ENCODE data around the gene ZDHHC4. TPM values are rescaled to one million over a fixed set of nuclear protein-coding genes. Genes with fewer than 3 reads are reported as not detected.

The ZDHHC4 gene
- total and polyA plus RNA-seq, 4 donors = 44.1 to 79.6 (median 51.8) TPM

GRCh38 chr7:6621195-6622133 is 44.2 kb downstream of the ZDHHC4 start:
- DNase-seq (no peak), ATAC-seq (ENCODE audit: insufficient read depth, low FRiP score) (no peak)
- H3K4me3 ChIP-seq = no peak overlapping the region
- no peaks in the 10 kb centered on the region for H3K27me3 ChIP-seq (ENCODE audit: control insufficient read depth in 3 of 3, insufficient read depth in 3 of 3, low read length in 2 of 3)
- H3K36me3 ChIP-seq (ENCODE audit: control insufficient read depth in 4 of 4, insufficient read depth in 4 of 4, low read length in 4 of 4) = peaks cover 0 to 25% (median 13%) of the 10 kb centered on the region in 4 donors
- TF ChIP-seq CTCF (IDR thresholded peaks at IDR 0.05; ENCODE audit: control extremely low read depth, extremely low read depth) = no peak
- no peak overlapping the region for H3K27ac ChIP-seq (ENCODE audit: low read depth in 1 of 2, low read length in 1 of 2)
- H3K9me3 ChIP-seq (ENCODE audit: control insufficient read depth in 4 of 4, insufficient read depth in 3 of 4, low read length in 3 of 4) = peaks cover 0 to 3% (median 0%) of the 10 kb centered on the region in 4 donors
- peaks cover 0 to 4% (median 0%) of the 10 kb centered on the region in 5 donors for H3K4me1 ChIP-seq (ENCODE audit: control insufficient read depth in 5 of 5, insufficient read depth in 5 of 5, low read length in 5 of 5)
- 79 to 86% methylated on average over 20 of the region's 20 CpGs for WGBS, 2 donors
- no peak overlapping the region for H3K9ac ChIP-seq (ENCODE audit: insufficient read depth in 1 of 2, low read length in 2 of 2)

GRCh38 chr7:6622134-6622710 is 45.0 kb downstream of the ZDHHC4 start:
- Histone ChIP-seq H3K36me3 (ENCODE audit: control insufficient read depth in 4 of 4, insufficient read depth in 4 of 4, low read length in 4 of 4) (peaks cover 0 to 25% (median 13%) of the 10 kb centered on the region in 4 donors), H3K27ac (ENCODE audit: low read depth in 1 of 2, low read length in 1 of 2) (no peak overlapping the region), H3K27me3 (ENCODE audit: control insufficient read depth in 3 of 3, insufficient read depth in 3 of 3, low read length in 2 of 3) (no peaks in the 10 kb centered on the region), H3K4me1 (ENCODE audit: control insufficient read depth in 5 of 5, insufficient read depth in 5 of 5, low read length in 5 of 5) (no peaks in the 10 kb centered on the region), H3K9ac (ENCODE audit: insufficient read depth in 1 of 2, low read length in 2 of 2) (no peak overlapping the region), H3K4me3 (no peak overlapping the region), H3K9me3 (ENCODE audit: control insufficient read depth in 4 of 4, insufficient read depth in 3 of 4, low read length in 3 of 4) (peaks cover 0 to 3% (median 0%) of the 10 kb centered on the region in 4 donors)
- 97 to 98% methylated on average over 66 to 67 of the region's 67 CpGs for WGBS, 2 donors
- TF ChIP-seq CTCF (IDR thresholded peaks at IDR 0.05; ENCODE audit: control extremely low read depth, extremely low read depth) = no peak
- ATAC-seq (ENCODE audit: insufficient read depth, low FRiP score) (no peak), DNase-seq (no peak)

DNA sequence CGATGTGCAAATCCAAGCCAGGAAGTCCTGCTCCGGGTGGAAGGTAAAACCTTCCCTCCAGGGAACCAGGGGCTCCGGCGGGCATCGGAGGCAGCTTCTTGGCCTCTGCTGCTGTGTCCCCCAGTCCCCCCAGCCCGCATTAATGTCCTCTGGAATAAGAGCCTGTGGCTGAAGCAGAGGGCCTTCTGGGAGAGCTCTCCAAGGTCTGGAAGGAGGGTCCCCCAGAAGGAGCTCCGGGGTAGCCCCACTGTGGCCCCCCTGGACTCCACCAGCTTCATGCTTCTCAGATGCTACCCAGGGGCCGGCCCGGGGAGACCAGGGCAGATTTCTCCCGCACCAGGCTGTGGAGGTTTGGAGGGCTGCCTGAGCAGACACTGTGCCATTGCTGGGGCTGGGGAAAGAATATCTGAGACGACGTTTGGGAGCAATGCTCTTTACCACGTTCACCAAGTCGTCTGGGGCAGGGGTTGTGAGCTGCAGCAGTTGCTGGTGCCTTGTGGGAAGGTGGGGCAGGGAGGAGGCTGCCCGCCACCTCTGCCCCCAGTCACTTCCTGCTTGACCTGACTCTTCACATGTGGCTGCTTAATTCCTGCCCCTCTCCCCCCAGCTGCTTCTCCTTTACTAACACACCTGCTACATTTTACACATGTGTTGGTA is 46.5 kb downstream of the ZDHHC4 start:
- WGBS, 2 donors = 70 to 80% methylated on average over 15 of the region's 15 CpGs
- ATAC-seq (ENCODE audit: insufficient read depth, low FRiP score) = no peak
- no peaks in the 10 kb centered on the region for H3K27me3 ChIP-seq (ENCODE audit: control insufficient read depth in 3 of 3, insufficient read depth in 3 of 3, low read length in 2 of 3)
- H3K4me1 ChIP-seq (ENCODE audit: control insufficient read depth in 5 of 5, insufficient read depth in 5 of 5, low read length in 5 of 5) = no peaks in the 10 kb centered on the region
- H3K9me3 ChIP-seq (ENCODE audit: control insufficient read depth in 4 of 4, insufficient read depth in 3 of 4, low read length in 3 of 4) = peaks cover 0 to 3% (median 0%) of the 10 kb centered on the region in 4 donors
- no peak overlapping the region for H3K4me3 ChIP-seq
- H3K36me3 ChIP-seq (ENCODE audit: control insufficient read depth in 4 of 4, insufficient read depth in 4 of 4, low read length in 4 of 4) = peaks cover 0 to 25% (median 12%) of the 10 kb centered on the region in 4 donors
- H3K9ac ChIP-seq (ENCODE audit: insufficient read depth in 1 of 2, low read length in 2 of 2) = no peak overlapping the region
- no peak for TF ChIP-seq CTCF (IDR thresholded peaks at IDR 0.05; ENCODE audit: control extremely low read depth, extremely low read depth)
- H3K27ac ChIP-seq (ENCODE audit: low read depth in 1 of 2, low read length in 1 of 2) = no peak overlapping the region
- no peak for DNase-seq
